ENCODE measurements around the gene TEDC1.

Gene TEDC1

DNA sequence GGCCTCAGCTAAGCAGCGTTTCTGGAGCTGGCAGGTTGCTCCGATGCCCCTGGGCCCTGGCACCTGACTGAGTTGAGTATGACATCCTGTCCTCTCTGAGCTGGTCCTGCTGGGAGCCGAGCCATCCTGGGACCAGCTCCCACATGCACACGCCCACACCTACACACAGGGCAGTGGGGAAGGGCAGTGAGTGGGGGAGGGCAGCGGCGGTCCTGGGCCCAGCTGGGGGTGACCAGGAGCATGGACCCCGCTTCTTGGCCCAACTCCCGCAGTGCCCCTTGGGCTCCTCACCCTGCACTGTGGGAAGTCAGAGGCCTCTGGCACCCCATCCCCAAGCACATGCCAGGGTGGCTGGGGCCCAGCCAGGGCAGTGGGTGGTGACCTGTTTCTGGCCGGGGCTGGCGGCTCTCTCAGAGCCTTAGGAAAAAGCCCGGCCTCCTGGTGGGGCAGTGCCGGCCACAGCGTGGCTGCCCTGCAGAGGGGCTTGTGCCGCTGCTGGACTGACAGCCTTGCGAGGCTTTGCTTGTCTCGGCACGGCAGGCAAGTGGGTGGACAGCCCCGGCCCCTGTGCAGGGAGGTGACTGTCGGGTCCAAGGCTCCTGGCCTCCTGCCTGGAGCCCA is 22.3 kb upstream of the TEDC1 start:
- peaks cover 16 to 18% of the 10 kb centered on the region in 2 donors for H3K36me3 ChIP-seq (ENCODE audit: control insufficient read depth in 2 of 2, insufficient read depth in 2 of 2, low read length in 2 of 2)
- H3K4me3 ChIP-seq (ENCODE audit: low read length in 2 of 2): no peak overlapping the region
- no peak overlapping the region for H3K9ac ChIP-seq (ENCODE audit: low read depth in 1 of 2, low read length in 2 of 2)
- H3K9me3 ChIP-seq (ENCODE audit: control insufficient read depth in 2 of 2, low read length in 2 of 2): no peaks in the 10 kb centered on the region
- no peak overlapping the region for H3K27ac ChIP-seq (ENCODE audit: low read depth in 2 of 2, low read length in 2 of 2)
- peaks cover 0 to 3% of the 10 kb centered on the region in 2 donors for H3K27me3 ChIP-seq (ENCODE audit: control insufficient read depth in 2 of 2, insufficient read depth in 2 of 2, low read length in 2 of 2)
- H3K4me1 ChIP-seq (ENCODE audit: control insufficient read depth in 2 of 2, insufficient read depth in 2 of 2, low read length in 2 of 2): peaks cover 5 to 8% of the 10 kb centered on the region in 2 donors

- Histone ChIP-seq H3K36me3 (ENCODE audit: control insufficient read depth in 2 of 2, insufficient read depth in 2 of 2, low read length in 2 of 2) (peaks cover 10 to 12% of the 10 kb centered on the region in 2 donors), H3K27ac (ENCODE audit: low read depth in 2 of 2, low read length in 2 of 2) (no peak overlapping the region), H3K4me1 (ENCODE audit: control insufficient read depth in 2 of 2, insufficient read depth in 2 of 2, low read length in 2 of 2) (peaks cover 8 to 10% of the 10 kb centered on the region in 2 donors), H3K27me3 (ENCODE audit: control insufficient read depth in 2 of 2, insufficient read depth in 2 of 2, low read length in 2 of 2) (peaks cover 0 to 3% of the 10 kb centered on the region in 2 donors), H3K9ac (ENCODE audit: low read depth in 1 of 2, low read length in 2 of 2) (no peak overlapping the region), H3K4me3 (ENCODE audit: low read length in 2 of 2) (no peak overlapping the region), H3K9me3 (ENCODE audit: control insufficient read depth in 2 of 2, low read length in 2 of 2) (no peaks in the 10 kb centered on the region)
Measured at GRCh38 chr14:105469456-105470349, 21.3 kb upstream of the TEDC1 start.

DNA sequence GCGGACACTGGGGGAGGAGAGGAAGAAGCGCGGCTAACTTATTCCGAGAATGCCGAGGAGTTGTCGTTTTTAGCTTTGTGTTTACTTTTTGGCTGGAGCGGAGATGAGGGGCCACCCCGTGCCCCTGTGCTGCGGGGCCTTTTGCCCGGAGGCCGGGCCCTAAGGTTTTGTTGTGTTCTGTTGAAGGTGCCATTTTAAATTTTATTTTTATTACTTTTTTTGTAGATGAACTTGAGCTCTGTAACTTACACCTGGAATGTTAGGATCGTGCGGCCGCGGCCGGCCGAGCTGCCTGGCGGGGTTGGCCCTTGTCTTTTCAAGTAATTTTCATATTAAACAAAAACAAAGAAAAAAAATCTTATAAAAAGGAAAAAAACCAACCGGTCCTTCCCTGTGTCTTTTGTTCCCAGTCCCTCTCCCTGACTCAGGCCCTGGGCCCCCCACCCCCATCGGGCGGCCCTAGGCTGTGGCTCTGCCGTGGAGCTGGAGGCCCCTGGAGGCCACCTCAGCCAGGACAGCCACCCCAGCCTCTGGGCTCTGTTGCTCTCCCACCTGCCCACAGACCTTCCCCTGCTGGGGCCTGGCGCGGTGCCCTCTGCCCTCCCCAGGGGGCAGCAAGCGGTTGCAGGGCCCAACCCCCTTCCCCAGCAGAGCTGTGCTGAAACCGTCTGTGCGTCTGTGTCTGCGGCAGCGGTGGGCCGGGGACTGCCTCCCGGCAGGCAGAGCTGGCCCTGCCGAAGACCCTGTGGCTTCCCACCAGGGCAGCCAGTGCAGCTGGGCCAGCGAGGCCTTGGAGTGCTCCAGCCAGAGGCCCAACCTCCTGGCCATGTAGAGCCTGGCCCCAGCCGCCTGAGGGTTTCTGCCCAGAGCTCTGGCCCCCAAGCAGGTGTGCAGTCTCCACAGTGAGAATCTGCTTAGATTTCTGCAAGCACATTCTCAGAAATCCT is 20.4 kb upstream of the TEDC1 start:
- peaks cover 3 to 8% of the 10 kb centered on the region in 2 donors for H3K27me3 ChIP-seq (ENCODE audit: control insufficient read depth in 2 of 2, insufficient read depth in 2 of 2, low read length in 2 of 2)

GRCh38 chr14:105471297-105471821 is 19.7 kb upstream of the TEDC1 start:
- Histone ChIP-seq H3K9me3 (ENCODE audit: control insufficient read depth in 2 of 2, low read length in 2 of 2) (no peaks in the 10 kb centered on the region), H3K36me3 (ENCODE audit: control insufficient read depth in 2 of 2, insufficient read depth in 2 of 2, low read length in 2 of 2) (peaks cover 2 to 9% of the 10 kb centered on the region in 2 donors), H3K9ac (ENCODE audit: low read depth in 1 of 2, low read length in 2 of 2) (no peak overlapping the region), H3K4me1 (ENCODE audit: control insufficient read depth in 2 of 2, insufficient read depth in 2 of 2, low read length in 2 of 2) (peaks cover 10 to 11% of the 10 kb centered on the region in 2 donors), H3K4me3 (ENCODE audit: low read length in 2 of 2) (no peak overlapping the region), H3K27ac (ENCODE audit: low read depth in 2 of 2, low read length in 2 of 2) (no peak overlapping the region), H3K27me3 (ENCODE audit: control insufficient read depth in 2 of 2, insufficient read depth in 2 of 2, low read length in 2 of 2) (peaks cover 3 to 15% of the 10 kb centered on the region in 2 donors)

More for the DNA sequence above, 20.4 kb upstream of the TEDC1 start:
- H3K4me1 ChIP-seq (ENCODE audit: control insufficient read depth in 2 of 2, insufficient read depth in 2 of 2, low read length in 2 of 2): peaks cover 8 to 10% of the 10 kb centered on the region in 2 donors
- peaks cover 4 to 12% of the 10 kb centered on the region in 2 donors for H3K36me3 ChIP-seq (ENCODE audit: control insufficient read depth in 2 of 2, insufficient read depth in 2 of 2, low read length in 2 of 2)
- H3K9me3 ChIP-seq (ENCODE audit: control insufficient read depth in 2 of 2, low read length in 2 of 2): no peaks in the 10 kb centered on the region
- H3K9ac ChIP-seq (ENCODE audit: low read depth in 1 of 2, low read length in 2 of 2): no peak overlapping the region
- H3K4me3 ChIP-seq (ENCODE audit: low read length in 2 of 2): no peak overlapping the region
- no peak overlapping the region for H3K27ac ChIP-seq (ENCODE audit: low read depth in 2 of 2, low read length in 2 of 2)

DNA sequence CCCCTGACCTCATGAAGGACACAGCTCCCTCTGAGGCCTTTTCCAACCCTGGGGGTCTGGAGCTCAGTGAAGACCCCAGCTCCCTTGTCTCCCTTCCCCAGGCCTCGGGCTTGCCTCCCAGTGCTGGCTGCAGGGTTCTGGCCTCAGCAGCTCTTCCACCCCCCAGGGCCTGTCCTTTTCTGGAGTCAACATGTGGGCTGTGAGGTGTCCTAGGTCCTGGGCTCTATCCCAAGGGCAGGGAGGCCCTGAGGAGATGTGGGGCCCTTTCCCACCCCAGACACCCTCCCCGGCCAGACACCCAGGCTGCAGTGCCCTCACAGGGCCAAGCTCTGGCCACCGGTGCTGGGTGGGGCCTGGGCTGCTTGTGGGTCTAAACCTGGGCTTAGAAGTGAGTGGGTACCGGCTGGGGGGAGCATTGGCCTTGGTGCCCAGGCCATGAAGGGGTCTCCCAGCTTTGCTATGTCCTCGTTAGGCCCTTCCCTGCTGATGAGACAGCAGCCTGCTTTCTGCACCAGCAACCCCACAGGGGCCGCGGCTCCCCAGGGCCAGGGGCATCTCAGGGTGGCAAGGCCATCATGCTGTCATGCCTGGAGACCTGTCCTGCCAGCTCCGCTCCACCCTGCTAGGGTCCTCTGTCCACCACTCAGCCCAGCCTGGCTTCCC is 19.1 kb upstream of the TEDC1 start:
- Histone ChIP-seq H3K4me1 (ENCODE audit: control insufficient read depth in 2 of 2, insufficient read depth in 2 of 2, low read length in 2 of 2) (peaks cover 16 to 17% of the 10 kb centered on the region in 2 donors), H3K9ac (ENCODE audit: low read depth in 1 of 2, low read length in 2 of 2) (no peak overlapping the region), H3K27ac (ENCODE audit: low read depth in 2 of 2, low read length in 2 of 2) (no peak overlapping the region), H3K9me3 (ENCODE audit: control insufficient read depth in 2 of 2, low read length in 2 of 2) (no peaks in the 10 kb centered on the region), H3K27me3 (ENCODE audit: control insufficient read depth in 2 of 2, insufficient read depth in 2 of 2, low read length in 2 of 2) (peaks cover 8 to 20% of the 10 kb centered on the region in 2 donors), H3K36me3 (ENCODE audit: control insufficient read depth in 2 of 2, insufficient read depth in 2 of 2, low read length in 2 of 2) (peaks cover 2 to 6% of the 10 kb centered on the region in 2 donors), H3K4me3 (ENCODE audit: low read length in 2 of 2) (no peak overlapping the region)

GRCh38 chr14:105472486-105472991 is 18.5 kb upstream of the TEDC1 start:
- Histone ChIP-seq H3K36me3 (ENCODE audit: control insufficient read depth in 2 of 2, insufficient read depth in 2 of 2, low read length in 2 of 2) (peaks cover 2 to 4% of the 10 kb centered on the region in 2 donors), H3K9ac (ENCODE audit: low read depth in 1 of 2, low read length in 2 of 2) (no peak overlapping the region), H3K4me1 (ENCODE audit: control insufficient read depth in 2 of 2, insufficient read depth in 2 of 2, low read length in 2 of 2) (peaks cover 19 to 20% of the 10 kb centered on the region in 2 donors), H3K4me3 (ENCODE audit: low read length in 2 of 2) (no peak overlapping the region), H3K9me3 (ENCODE audit: control insufficient read depth in 2 of 2, low read length in 2 of 2) (no peaks in the 10 kb centered on the region), H3K27ac (ENCODE audit: low read depth in 2 of 2, low read length in 2 of 2) (no peak overlapping the region), H3K27me3 (ENCODE audit: control insufficient read depth in 2 of 2, insufficient read depth in 2 of 2, low read length in 2 of 2) (peaks cover 12 to 23% of the 10 kb centered on the region in 2 donors)

- Histone ChIP-seq H3K27me3 (ENCODE audit: control insufficient read depth in 2 of 2, insufficient read depth in 2 of 2, low read length in 2 of 2) (peaks cover 13 to 23% of the 10 kb centered on the region in 2 donors), H3K9ac (ENCODE audit: low read depth in 1 of 2, low read length in 2 of 2) (no peak overlapping the region)
Measured at GRCh38 chr14:105473033-105473676, 17.9 kb upstream of the TEDC1 start.

DNA sequence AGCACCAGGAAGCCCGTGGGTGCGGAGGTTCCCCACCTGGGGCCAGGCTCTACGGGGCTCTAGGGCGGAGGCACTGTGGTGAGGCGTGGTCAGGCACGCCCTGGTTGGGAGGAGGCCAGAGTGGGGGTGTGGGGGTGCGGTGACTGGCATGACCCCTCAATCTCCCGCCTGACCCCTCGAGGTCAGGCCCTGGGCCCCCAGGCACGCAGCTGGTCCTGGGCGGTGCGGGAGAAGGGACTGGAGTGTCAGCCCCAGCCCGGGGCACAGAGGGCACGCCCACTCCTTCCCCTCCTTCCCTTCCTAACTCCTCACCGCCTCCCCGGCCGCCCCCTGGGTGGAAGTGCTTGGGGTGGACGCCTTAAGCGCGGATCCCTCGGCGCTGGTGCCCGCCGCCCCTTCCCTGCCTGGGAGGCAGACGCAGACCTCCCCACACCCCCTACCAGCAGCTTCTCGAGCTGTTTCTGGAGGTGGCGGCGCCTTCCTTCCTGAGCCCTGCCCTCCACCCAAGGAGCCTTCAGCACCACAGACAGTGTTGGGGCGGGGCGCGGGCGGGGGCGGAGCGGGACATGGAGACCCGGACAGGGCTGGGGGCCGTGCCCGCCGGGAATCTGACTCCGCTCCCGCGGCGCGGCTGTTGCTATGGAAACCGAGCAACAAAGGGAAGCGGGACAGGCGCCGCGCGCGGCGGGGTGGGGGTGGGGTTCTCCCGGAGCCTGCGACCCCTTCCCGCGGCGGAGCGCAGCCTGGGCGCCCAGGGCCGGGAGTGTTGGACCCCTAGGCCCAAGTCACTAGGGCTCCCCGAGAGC is 17.2 kb upstream of the TEDC1 start:
- peaks cover 14 to 23% of the 10 kb centered on the region in 2 donors for H3K27me3 ChIP-seq (ENCODE audit: control insufficient read depth in 2 of 2, insufficient read depth in 2 of 2, low read length in 2 of 2)
- no peaks in the 10 kb centered on the region for H3K9me3 ChIP-seq (ENCODE audit: control insufficient read depth in 2 of 2, low read length in 2 of 2)
- peaks cover 19 to 20% of the 10 kb centered on the region in 2 donors for H3K4me1 ChIP-seq (ENCODE audit: control insufficient read depth in 2 of 2, insufficient read depth in 2 of 2, low read length in 2 of 2)
- H3K4me3 ChIP-seq (ENCODE audit: low read length in 2 of 2): peak overlapping the region; percentile 53 to 57
- H3K9ac ChIP-seq (ENCODE audit: low read depth in 1 of 2, low read length in 2 of 2): no peak overlapping the region
- peak overlapping the region; percentile 37 to 43 for H3K27ac ChIP-seq (ENCODE audit: low read depth in 2 of 2, low read length in 2 of 2)
- H3K36me3 ChIP-seq (ENCODE audit: control insufficient read depth in 2 of 2, insufficient read depth in 2 of 2, low read length in 2 of 2): no peaks in the 10 kb centered on the region

More at GRCh38 chr14:105473033-105473676, 17.9 kb upstream of the TEDC1 start:
- H3K4me3 ChIP-seq (ENCODE audit: low read length in 2 of 2): peak overlapping the region in 1 of 2 donors; percentile 39
- no peaks in the 10 kb centered on the region for H3K9me3 ChIP-seq (ENCODE audit: control insufficient read depth in 2 of 2, low read length in 2 of 2)
- peaks cover 19 to 20% of the 10 kb centered on the region in 2 donors for H3K4me1 ChIP-seq (ENCODE audit: control insufficient read depth in 2 of 2, insufficient read depth in 2 of 2, low read length in 2 of 2)
- H3K36me3 ChIP-seq (ENCODE audit: control insufficient read depth in 2 of 2, insufficient read depth in 2 of 2, low read length in 2 of 2): peaks cover 1 to 2% of the 10 kb centered on the region in 2 donors
- peak overlapping the region; percentile 37 to 43 for H3K27ac ChIP-seq (ENCODE audit: low read depth in 2 of 2, low read length in 2 of 2)

Data from mucosa of rectum (tissue), 2 donors.